ENCODE results near the gene AUTS2.

Gene AUTS2

GRCh38 chr7:70500261-70500660 is 902.0 kb downstream of the AUTS2 start:
- Histone ChIP-seq H2AFZ (ENCODE audit: low read depth, low read length, severe bottlenecking) (no peak overlapping the region), H3K4me2 (ENCODE audit: low read depth, low read length, poor library complexity, severe bottlenecking) (no peak overlapping the region), H3K27ac (ENCODE audit: low read depth, low read length) (no peak overlapping the region), H3F3A (ENCODE audit: insufficient read depth) (no peaks in the 10 kb centered on the region), H3K4me3 (ENCODE audit: insufficient read depth, low read length, poor library complexity, severe bottlenecking) (no peak overlapping the region), H3K79me2 (ENCODE audit: insufficient read depth, low read length) (no peaks in the 10 kb centered on the region), H3K9me3 (ENCODE audit: insufficient read depth, low read length) (no peaks in the 10 kb centered on the region), H3K36me3 (ENCODE audit: low read length) (no peaks in the 10 kb centered on the region), H3K9me2 (replicated peaks; ENCODE audit: insufficient read depth, low read length) (no peaks in the 10 kb centered on the region), H3K9ac (ENCODE audit: low read length) (no peak overlapping the region), H3K27me3 (ENCODE audit: low read length) (no peaks in the 10 kb centered on the region), H4K20me1 (ENCODE audit: low read depth, low read length) (no peaks in the 10 kb centered on the region)
- TF ChIP-seq EZH2phosphoT487 (conservative IDR thresholded peaks at IDR 0.05; ENCODE audit: low read length) (no peak), CTCF (IDR thresholded peaks at IDR 0.05; ENCODE audit: insufficient read depth, low read length, poor library complexity, severe bottlenecking) (no peak)

DNA sequence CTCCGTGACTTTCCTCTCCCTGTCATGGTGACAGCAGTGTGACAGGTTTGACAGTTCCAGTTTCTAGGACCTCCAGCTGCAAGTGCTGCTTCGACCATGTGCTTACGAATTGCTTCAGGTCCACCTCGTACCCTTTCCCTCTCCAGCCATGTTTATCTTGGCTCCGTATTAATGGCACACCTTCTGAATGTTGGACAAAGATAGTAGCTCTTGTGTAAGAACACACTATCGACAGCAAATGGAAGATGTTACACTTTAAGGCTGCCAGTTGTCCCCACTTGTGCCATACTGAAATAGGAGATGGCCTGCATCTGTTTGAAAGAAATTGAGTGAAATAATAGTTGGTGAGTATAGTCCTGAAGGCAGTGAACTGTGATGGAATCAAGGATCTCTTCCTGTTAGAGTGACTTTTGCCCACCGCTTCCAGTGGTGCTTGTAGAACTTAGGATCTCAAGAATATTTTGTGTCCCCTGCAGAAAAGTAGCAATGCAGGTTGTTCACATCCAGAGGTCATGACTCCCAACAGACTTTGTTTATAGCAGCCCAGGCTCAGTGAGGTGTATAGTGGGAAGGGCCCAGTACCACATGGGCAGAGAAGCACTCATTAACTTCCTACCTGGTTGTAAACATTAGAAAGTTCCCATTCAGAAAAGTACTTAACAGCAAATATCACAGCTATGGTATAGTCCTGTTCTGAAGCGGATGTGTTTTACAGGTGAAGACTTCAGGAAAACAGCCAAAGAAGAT is 904.0 kb downstream of the AUTS2 start:
- H3K79me2 ChIP-seq (ENCODE audit: insufficient read depth, low read length) = no peaks in the 10 kb centered on the region
- H3K9me2 ChIP-seq (replicated peaks; ENCODE audit: insufficient read depth, low read length) = no peaks in the 10 kb centered on the region
- H3K36me3 ChIP-seq (ENCODE audit: low read length) = no peaks in the 10 kb centered on the region
- no peak overlapping the region for H3K4me2 ChIP-seq (ENCODE audit: low read depth, low read length, poor library complexity, severe bottlenecking)
- no peaks in the 10 kb centered on the region for H3K9me3 ChIP-seq (ENCODE audit: insufficient read depth, low read length)
- no peaks in the 10 kb centered on the region for H4K20me1 ChIP-seq (ENCODE audit: low read depth, low read length)
- TF ChIP-seq EZH2phosphoT487 (conservative IDR thresholded peaks at IDR 0.05; ENCODE audit: low read length) (no peak), CTCF (IDR thresholded peaks at IDR 0.05; ENCODE audit: insufficient read depth, low read length, poor library complexity, severe bottlenecking) (no peak)
- H3K27ac ChIP-seq (ENCODE audit: low read depth, low read length) = no peak overlapping the region
- no peak overlapping the region for H3K9ac ChIP-seq (ENCODE audit: low read length)
- no peaks in the 10 kb centered on the region for H3F3A ChIP-seq (ENCODE audit: insufficient read depth)
- H2AFZ ChIP-seq (ENCODE audit: low read depth, low read length, severe bottlenecking) = no peak overlapping the region
- H3K4me3 ChIP-seq (ENCODE audit: insufficient read depth, low read length, poor library complexity, severe bottlenecking) = no peak overlapping the region
- H3K27me3 ChIP-seq (ENCODE audit: low read length) = no peaks in the 10 kb centered on the region

DNA sequence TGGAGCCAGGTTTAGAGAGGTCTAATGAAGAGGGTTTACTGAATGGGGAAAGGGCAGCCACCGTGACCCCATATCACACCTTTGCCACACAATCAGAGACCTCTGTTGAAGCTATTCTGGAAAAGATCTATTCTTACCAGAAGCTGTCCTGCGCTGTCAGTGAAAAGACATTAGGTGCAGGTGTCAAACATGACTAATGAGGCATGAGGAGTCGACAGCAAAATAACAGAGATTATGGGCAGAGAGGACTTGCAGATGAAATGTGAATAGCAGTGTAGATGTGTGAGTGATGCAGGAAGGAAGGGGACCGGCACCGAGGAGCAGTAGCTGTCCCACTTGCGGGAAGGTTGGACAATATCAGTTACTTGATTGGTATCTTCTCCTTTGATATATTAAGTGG is 906.0 kb downstream of the AUTS2 start:
- no peaks in the 10 kb centered on the region for H3K27me3 ChIP-seq (ENCODE audit: low read length)
- H3K4me2 ChIP-seq (ENCODE audit: low read depth, low read length, poor library complexity, severe bottlenecking) = no peak overlapping the region
- no peak overlapping the region for H3K9ac ChIP-seq (ENCODE audit: low read length)
- H4K20me1 ChIP-seq (ENCODE audit: low read depth, low read length) = no peaks in the 10 kb centered on the region
- TF ChIP-seq EZH2phosphoT487 (conservative IDR thresholded peaks at IDR 0.05; ENCODE audit: low read length) (no peak), CTCF (IDR thresholded peaks at IDR 0.05; ENCODE audit: insufficient read depth, low read length, poor library complexity, severe bottlenecking) (no peak)
- H3K79me2 ChIP-seq (ENCODE audit: insufficient read depth, low read length) = no peaks in the 10 kb centered on the region
- H2AFZ ChIP-seq (ENCODE audit: low read depth, low read length, severe bottlenecking) = no peak overlapping the region
- no peaks in the 10 kb centered on the region for H3K9me2 ChIP-seq (replicated peaks; ENCODE audit: insufficient read depth, low read length)
- H3K27ac ChIP-seq (ENCODE audit: low read depth, low read length) = no peak overlapping the region
- H3K36me3 ChIP-seq (ENCODE audit: low read length) = no peaks in the 10 kb centered on the region
- H3K4me3 ChIP-seq (ENCODE audit: insufficient read depth, low read length, poor library complexity, severe bottlenecking) = no peak overlapping the region
- no peaks in the 10 kb centered on the region for H3F3A ChIP-seq (ENCODE audit: insufficient read depth)
- H3K9me3 ChIP-seq (ENCODE audit: insufficient read depth, low read length) = no peaks in the 10 kb centered on the region

Data from SU-DHL-6 (cell line).